NB4 (cell line): Measurements from ENCODE around the gene COL4A1.
"Not testable (repeated sequence)": the region's sequence is repeated elsewhere in the genome, so short reads cannot be mapped to it uniquely, and the experiment has no call there.

ENCODE experiments used
- DNase-seq: peaks from one replicate; pipeline ENCODE4 v3.0.0; 2010; ENCODE audit warnings: low read depth
- H3K4me3 ChIP-seq: one replicate; pipeline ENCODE4 v1.5.1; 2011; ENCODE audit warnings: mild to moderate bottlenecking, low read depth, low read length, moderate library complexity
- MYC ChIP-seq: IDR thresholded peaks from 2 replicates; pipeline ENCODE4 v1.6.1; 2011; ENCODE audit warnings: low read depth, low read length
- POLR2A ChIP-seq: IDR thresholded peaks from 2 replicates; pipeline ENCODE4 v1.6.1; 2011; ENCODE audit warnings: mild to moderate bottlenecking; ENCODE audit not compliant: insufficient read length; ENCODE audit errors: extremely low read depth
- TF ChIP-seq, protein P1 (sequence below): IDR thresholded peaks from 2 replicates; pipeline ENCODE4 v1.6.1; 2011; ENCODE audit warnings: low read depth, low read length
- TF ChIP-seq, protein P2 (sequence below): IDR thresholded peaks from one replicate; pipeline ENCODE4 v1.5.1; 2012; ENCODE audit warnings: low read depth, low read length

The COL4A1 gene

GRCh38 chr13:110317093-110317492 is 10.1 kb upstream of the COL4A1 start:
- no peak for DNase-seq
- no peak for TF ChIP-seq POLR2A
- TF ChIP-seq, protein P1, sequence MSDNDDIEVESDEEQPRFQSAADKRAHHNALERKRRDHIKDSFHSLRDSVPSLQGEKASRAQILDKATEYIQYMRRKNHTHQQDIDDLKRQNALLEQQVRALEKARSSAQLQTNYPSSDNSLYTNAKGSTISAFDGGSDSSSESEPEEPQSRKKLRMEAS: no peak
- TF ChIP-seq MYC: no peak
- TF ChIP-seq, protein P2, sequence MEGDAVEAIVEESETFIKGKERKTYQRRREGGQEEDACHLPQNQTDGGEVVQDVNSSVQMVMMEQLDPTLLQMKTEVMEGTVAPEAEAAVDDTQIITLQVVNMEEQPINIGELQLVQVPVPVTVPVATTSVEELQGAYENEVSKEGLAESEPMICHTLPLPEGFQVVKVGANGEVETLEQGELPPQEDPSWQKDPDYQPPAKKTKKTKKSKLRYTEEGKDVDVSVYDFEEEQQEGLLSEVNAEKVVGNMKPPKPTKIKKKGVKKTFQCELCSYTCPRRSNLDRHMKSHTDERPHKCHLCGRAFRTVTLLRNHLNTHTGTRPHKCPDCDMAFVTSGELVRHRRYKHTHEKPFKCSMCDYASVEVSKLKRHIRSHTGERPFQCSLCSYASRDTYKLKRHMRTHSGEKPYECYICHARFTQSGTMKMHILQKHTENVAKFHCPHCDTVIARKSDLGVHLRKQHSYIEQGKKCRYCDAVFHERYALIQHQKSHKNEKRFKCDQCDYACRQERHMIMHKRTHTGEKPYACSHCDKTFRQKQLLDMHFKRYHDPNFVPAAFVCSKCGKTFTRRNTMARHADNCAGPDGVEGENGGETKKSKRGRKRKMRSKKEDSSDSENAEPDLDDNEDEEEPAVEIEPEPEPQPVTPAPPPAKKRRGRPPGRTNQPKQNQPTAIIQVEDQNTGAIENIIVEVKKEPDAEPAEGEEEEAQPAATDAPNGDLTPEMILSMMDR: no peak
- H3K4me3 ChIP-seq: no peak overlapping the region

GRCh38 chr13:110316196-110316595 is 9.2 kb upstream of the COL4A1 start:
- no peak overlapping the region for H3K4me3 ChIP-seq
- TF ChIP-seq POLR2A (no peak), MYC (no peak)
- TF ChIP-seq, protein P1: no peak
- TF ChIP-seq, protein P2: no peak
- DNase-seq: no peak

GRCh38 chr13:110314516-110315245 is 7.7 kb upstream of the COL4A1 start:
- TF ChIP-seq, protein P1: no peak
- no peak for TF ChIP-seq MYC
- TF ChIP-seq POLR2A: no peak
- TF ChIP-seq, protein P2: no peak
- H3K4me3 ChIP-seq: no peak overlapping the region
- no peak for DNase-seq

DNA sequence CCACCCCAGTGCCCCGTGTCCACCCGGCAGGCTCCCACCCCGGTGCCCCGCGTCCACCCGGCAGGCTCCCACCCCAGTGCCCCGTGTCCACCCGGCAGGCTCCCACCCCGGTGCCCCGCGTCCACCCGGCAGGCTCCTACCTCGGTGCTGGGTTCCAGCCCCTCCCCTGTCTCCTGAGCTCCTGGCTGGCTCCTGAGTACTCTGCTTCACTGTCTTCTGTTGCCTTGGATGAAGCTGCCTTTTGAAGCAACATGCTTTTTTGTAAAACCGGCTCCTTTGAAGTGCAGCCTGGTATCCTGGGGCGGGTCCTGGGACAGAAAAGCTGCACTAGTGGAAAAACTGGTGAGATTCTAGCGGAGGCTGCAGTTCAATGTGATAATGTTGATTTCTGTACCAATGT is 6.8 kb upstream of the COL4A1 start:
- not testable (repeated sequence) for DNase-seq, H3K4me3 ChIP-seq

DNA sequence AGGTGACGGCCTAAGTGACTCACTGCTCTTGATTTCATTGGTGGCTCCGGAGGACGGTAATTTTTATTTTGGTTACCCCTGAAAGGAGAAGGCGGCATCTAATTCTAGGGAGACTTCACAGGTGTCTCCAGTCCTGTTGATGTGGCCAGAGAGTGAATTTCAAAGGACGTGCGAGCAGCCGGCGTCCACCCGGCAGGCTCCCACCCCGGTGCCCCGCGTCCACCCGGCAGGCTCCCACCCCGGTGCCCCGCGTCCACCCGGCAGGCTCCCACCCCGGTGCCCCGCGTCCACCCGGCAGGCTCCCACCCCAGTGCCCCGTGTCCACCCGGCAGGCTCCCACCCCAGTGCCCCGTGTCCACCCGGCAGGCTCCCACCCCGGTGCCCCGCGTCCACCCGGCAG is 6.3 kb upstream of the COL4A1 start:
- not testable (repeated sequence) for H3K4me3 ChIP-seq, DNase-seq

- TF ChIP-seq, protein P1: no peak
- TF ChIP-seq MYC (no peak), POLR2A (no peak)
- TF ChIP-seq, protein P2: no peak
- DNase-seq: peak; percentile 8
- H3K4me3 ChIP-seq: no peak overlapping the region
Measured at GRCh38 chr13:110312339-110313031, 5.5 kb upstream of the COL4A1 start.
